Measurements from ENCODE around the gene REG3G.

REG3G gene

GRCh38 chr2:79000008-79000576 is 25.4 kb upstream of the REG3G start:
- no peaks in the 10 kb centered on the region for H3K79me2 ChIP-seq (ENCODE audit: insufficient read depth, low read length)
- H3K4me1 ChIP-seq (ENCODE audit: insufficient read depth, low read length, severe bottlenecking) = no peaks in the 10 kb centered on the region
- no peak for TF ChIP-seq EZH2 (IDR thresholded peaks at IDR 0.05; ENCODE audit: borderline replicate concordance, low read length)
- TF ChIP-seq, protein P1, sequence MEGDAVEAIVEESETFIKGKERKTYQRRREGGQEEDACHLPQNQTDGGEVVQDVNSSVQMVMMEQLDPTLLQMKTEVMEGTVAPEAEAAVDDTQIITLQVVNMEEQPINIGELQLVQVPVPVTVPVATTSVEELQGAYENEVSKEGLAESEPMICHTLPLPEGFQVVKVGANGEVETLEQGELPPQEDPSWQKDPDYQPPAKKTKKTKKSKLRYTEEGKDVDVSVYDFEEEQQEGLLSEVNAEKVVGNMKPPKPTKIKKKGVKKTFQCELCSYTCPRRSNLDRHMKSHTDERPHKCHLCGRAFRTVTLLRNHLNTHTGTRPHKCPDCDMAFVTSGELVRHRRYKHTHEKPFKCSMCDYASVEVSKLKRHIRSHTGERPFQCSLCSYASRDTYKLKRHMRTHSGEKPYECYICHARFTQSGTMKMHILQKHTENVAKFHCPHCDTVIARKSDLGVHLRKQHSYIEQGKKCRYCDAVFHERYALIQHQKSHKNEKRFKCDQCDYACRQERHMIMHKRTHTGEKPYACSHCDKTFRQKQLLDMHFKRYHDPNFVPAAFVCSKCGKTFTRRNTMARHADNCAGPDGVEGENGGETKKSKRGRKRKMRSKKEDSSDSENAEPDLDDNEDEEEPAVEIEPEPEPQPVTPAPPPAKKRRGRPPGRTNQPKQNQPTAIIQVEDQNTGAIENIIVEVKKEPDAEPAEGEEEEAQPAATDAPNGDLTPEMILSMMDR (IDR thresholded peaks at IDR 0.05; ENCODE audit: low read length) = no peak
- no peaks in the 10 kb centered on the region for H3K9me3 ChIP-seq (ENCODE audit: low read length)
- H3K36me3 ChIP-seq (ENCODE audit: insufficient read depth, low read length) = no peaks in the 10 kb centered on the region
- H3K27ac ChIP-seq (ENCODE audit: low read depth, low read length, poor library complexity, severe bottlenecking) = no peak overlapping the region
- H3K27me3 ChIP-seq (ENCODE audit: insufficient read depth, low read length) = no peaks in the 10 kb centered on the region
- H3K9ac ChIP-seq (ENCODE audit: low read length) = no peak overlapping the region
- no peaks in the 10 kb centered on the region for H3F3A ChIP-seq (ENCODE audit: insufficient read depth, low read length)
- no peaks in the 10 kb centered on the region for H4K20me1 ChIP-seq (ENCODE audit: insufficient read depth, low read length)
- H3K9me2 ChIP-seq (ENCODE audit: low read depth, low read length) = no peaks in the 10 kb centered on the region
- H2AFZ ChIP-seq (ENCODE audit: low read length) = no peak overlapping the region
- H3K4me3 ChIP-seq (ENCODE audit: low read depth, low read length, poor library complexity, severe bottlenecking) = no peak overlapping the region
- H3K4me2 ChIP-seq (ENCODE audit: low read length) = no peak overlapping the region

- Histone ChIP-seq H3K27ac (ENCODE audit: low read depth, low read length, poor library complexity, severe bottlenecking) (no peak overlapping the region), H3F3A (ENCODE audit: insufficient read depth, low read length) (no peaks in the 10 kb centered on the region), H4K20me1 (ENCODE audit: insufficient read depth, low read length) (no peaks in the 10 kb centered on the region), H3K9ac (ENCODE audit: low read length) (no peak overlapping the region), H3K4me2 (ENCODE audit: low read length) (no peak overlapping the region), H3K9me3 (ENCODE audit: low read length) (no peaks in the 10 kb centered on the region), H2AFZ (ENCODE audit: low read length) (no peak overlapping the region), H3K27me3 (ENCODE audit: insufficient read depth, low read length) (no peaks in the 10 kb centered on the region), H3K4me3 (ENCODE audit: low read depth, low read length, poor library complexity, severe bottlenecking) (no peak overlapping the region), H3K4me1 (ENCODE audit: insufficient read depth, low read length, severe bottlenecking) (no peaks in the 10 kb centered on the region), H3K9me2 (ENCODE audit: low read depth, low read length) (no peaks in the 10 kb centered on the region), H3K79me2 (ENCODE audit: insufficient read depth, low read length) (no peaks in the 10 kb centered on the region), H3K36me3 (ENCODE audit: insufficient read depth, low read length) (no peaks in the 10 kb centered on the region)
- no peak for TF ChIP-seq EZH2 (IDR thresholded peaks at IDR 0.05; ENCODE audit: borderline replicate concordance, low read length)
- TF ChIP-seq, protein P1 (IDR thresholded peaks at IDR 0.05; ENCODE audit: low read length) = no peak
Measured at GRCh38 chr2:79001285-79001684, 24.2 kb upstream of the REG3G start.

DNA sequence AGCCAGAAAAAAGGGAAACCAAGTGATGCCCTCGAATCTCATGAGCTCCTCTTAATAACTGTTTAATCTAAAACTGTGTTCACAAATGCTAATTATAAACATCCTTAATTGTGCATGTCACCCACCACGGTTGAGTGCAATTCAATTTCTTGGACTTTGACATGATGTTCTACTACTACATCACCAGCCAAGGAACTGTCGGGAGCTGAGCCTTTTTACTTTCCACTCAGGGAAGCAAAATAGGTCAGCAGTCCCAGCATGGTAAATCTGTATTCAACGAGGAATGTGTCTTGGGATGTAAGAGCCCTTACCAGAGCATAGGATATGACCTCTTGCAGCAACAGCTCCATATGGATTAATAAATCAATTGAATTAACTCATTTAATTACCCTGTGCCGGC is 20.8 kb upstream of the REG3G start:
- Histone ChIP-seq H3K79me2 (ENCODE audit: insufficient read depth, low read length) (no peaks in the 10 kb centered on the region), H3K36me3 (ENCODE audit: insufficient read depth, low read length) (no peaks in the 10 kb centered on the region), H3K9me2 (ENCODE audit: low read depth, low read length) (no peaks in the 10 kb centered on the region), H2AFZ (ENCODE audit: low read length) (no peak overlapping the region), H3K9me3 (ENCODE audit: low read length) (no peaks in the 10 kb centered on the region), H3K9ac (ENCODE audit: low read length) (no peak overlapping the region), H3K27me3 (ENCODE audit: insufficient read depth, low read length) (no peaks in the 10 kb centered on the region), H3K4me1 (ENCODE audit: insufficient read depth, low read length, severe bottlenecking) (no peaks in the 10 kb centered on the region), H3K4me2 (ENCODE audit: low read length) (no peak overlapping the region), H3F3A (ENCODE audit: insufficient read depth, low read length) (no peaks in the 10 kb centered on the region), H4K20me1 (ENCODE audit: insufficient read depth, low read length) (no peaks in the 10 kb centered on the region), H3K27ac (ENCODE audit: low read depth, low read length, poor library complexity, severe bottlenecking) (no peak overlapping the region), H3K4me3 (ENCODE audit: low read depth, low read length, poor library complexity, severe bottlenecking) (no peak overlapping the region)
- TF ChIP-seq, protein P1 (IDR thresholded peaks at IDR 0.05; ENCODE audit: low read length) = no peak
- no peak for TF ChIP-seq EZH2 (IDR thresholded peaks at IDR 0.05; ENCODE audit: borderline replicate concordance, low read length)
